ENCODE results near the gene VIPR2.

Gene VIPR2

DNA sequence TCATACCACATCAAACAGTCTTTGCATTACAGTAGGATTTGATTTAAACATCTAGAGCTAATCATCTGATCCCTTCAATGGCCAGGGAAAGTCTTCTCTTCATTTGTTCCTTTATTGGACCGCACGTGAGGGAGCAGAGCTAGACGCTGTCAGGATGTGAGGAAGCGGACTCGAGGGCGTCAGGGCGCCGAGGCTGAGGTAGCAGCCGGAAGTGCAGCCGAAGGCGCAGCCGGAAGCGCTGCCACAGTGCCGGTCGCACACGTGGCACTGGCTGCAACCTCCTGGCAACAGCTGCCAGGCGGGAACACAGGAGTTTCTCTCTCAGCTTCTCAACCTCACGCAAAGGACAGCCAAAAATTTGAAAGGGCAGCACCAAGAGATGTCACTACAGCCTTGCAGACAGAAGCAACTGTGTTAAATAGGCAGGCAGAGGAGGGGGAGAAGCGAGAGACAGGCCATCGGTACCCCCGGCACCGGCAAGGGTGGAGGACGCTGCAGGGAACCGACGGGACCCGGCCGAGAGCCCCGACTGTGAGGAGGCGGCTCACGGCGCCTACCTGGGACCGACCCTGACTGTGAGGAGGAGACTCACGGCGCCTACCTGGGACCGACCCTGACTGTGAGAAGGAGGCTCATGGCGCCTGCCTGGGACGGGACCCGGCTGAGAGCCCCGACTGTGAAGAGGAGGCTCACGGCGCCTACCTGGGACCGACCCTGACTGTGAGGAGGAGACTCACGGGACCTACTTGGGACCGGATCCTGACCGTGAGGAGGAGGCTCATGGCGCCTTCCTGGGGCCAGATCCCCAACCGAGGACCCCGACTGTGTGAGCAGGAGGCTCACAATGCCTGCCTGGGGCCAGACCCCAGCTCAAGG lies 32.3 kb downstream of the VIPR2 start:
- TF ChIP-seq, protein P1, sequence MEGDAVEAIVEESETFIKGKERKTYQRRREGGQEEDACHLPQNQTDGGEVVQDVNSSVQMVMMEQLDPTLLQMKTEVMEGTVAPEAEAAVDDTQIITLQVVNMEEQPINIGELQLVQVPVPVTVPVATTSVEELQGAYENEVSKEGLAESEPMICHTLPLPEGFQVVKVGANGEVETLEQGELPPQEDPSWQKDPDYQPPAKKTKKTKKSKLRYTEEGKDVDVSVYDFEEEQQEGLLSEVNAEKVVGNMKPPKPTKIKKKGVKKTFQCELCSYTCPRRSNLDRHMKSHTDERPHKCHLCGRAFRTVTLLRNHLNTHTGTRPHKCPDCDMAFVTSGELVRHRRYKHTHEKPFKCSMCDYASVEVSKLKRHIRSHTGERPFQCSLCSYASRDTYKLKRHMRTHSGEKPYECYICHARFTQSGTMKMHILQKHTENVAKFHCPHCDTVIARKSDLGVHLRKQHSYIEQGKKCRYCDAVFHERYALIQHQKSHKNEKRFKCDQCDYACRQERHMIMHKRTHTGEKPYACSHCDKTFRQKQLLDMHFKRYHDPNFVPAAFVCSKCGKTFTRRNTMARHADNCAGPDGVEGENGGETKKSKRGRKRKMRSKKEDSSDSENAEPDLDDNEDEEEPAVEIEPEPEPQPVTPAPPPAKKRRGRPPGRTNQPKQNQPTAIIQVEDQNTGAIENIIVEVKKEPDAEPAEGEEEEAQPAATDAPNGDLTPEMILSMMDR (IDR thresholded peaks at IDR 0.05; ENCODE audit: low read length, missing control alignments), result no peak
- H3K4me3 ChIP-seq (replicated peaks; ENCODE audit: low read depth, low read length), result no peak overlapping the region
- DNase-seq (ENCODE audit: low read depth), result no peak

DNA sequence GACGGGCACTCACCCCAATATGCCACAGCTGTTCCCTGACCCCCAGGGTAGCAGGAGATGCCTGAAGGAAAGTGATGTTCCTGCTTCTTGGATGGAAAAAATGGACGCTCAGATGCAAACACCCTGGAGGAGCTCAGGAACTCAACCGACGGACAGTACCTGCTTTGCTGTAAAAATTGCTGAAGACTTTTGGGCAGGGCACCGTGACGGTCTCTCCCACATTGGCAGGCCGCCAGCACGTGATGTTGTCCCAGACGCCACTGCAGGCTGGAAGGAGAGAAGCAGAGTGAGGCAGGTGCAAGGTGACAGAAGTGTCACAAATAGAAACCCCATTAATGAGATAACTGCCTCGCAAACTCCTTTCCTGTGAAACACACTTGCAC lies 35.0 kb downstream of the VIPR2 start:
- no peak overlapping the region for H3K4me3 ChIP-seq (replicated peaks; ENCODE audit: low read depth, low read length)
- no peak for DNase-seq (ENCODE audit: low read depth)
- TF ChIP-seq, protein P1 (IDR thresholded peaks at IDR 0.05; ENCODE audit: low read length, missing control alignments), result no peak

DNA sequence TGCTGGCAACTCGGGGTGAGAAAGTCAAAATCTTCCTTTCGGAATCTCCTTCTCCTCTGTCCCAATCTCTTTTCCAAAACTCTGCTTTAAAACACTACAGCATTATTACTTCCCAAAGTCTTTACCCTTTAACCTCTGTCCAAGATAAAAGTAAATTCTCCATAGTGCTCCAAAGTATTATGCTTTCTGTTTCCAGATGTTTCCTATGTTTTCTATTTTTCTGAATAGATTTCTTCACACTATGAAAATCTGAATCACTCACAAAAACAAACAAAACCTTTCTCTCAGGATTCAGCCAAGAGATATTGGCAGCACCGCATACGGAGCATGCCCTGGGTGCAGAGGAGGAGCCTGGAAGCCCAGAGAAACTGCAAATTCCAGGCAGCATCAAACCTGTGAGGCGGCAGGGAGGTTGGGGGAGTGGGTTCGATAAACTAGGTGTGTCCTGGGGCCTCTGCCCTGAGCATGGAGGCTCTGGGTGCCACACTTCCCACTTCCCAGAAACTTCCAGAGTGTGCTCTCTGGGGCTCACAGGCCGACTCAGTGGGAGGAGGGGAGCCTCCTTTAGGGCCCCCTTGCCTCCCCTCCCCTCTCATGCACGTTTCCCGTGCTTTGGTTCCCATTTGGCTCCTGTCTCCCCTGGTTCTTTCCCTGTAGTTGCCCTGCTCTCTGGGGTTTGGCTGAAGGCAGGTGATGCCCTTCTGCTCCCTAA lies 35.6 kb downstream of the VIPR2 start:
- TF ChIP-seq, protein P1 (IDR thresholded peaks at IDR 0.05; ENCODE audit: low read length, missing control alignments), result no peak
- no peak overlapping the region for H3K4me3 ChIP-seq (replicated peaks; ENCODE audit: low read depth, low read length)
- DNase-seq (ENCODE audit: low read depth), result no peak

DNA sequence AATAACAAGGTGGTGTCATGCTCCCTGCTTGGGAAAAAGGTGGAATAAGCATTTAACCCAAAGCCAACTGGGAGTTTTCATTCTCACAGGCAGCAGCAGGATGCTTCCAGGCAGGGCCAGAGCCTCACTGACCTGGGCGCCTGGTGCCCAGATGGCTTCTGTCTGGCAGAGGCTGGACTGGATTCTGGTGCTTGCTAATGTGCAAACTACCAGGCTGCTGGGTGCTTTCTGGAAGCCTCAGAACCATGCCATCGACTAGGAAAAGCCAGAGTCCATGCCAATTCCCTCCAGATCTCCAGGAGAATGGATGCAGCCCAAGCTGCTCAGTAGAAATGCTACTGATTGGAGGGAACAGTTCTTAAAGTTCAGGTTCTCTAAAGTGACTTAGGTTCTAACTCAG lies 36.2 kb downstream of the VIPR2 start:
- no peak for DNase-seq (ENCODE audit: low read depth)
- no peak overlapping the region for H3K4me3 ChIP-seq (replicated peaks; ENCODE audit: low read depth, low read length)
- TF ChIP-seq, protein P1 (IDR thresholded peaks at IDR 0.05; ENCODE audit: low read length, missing control alignments), result no peak

DNA sequence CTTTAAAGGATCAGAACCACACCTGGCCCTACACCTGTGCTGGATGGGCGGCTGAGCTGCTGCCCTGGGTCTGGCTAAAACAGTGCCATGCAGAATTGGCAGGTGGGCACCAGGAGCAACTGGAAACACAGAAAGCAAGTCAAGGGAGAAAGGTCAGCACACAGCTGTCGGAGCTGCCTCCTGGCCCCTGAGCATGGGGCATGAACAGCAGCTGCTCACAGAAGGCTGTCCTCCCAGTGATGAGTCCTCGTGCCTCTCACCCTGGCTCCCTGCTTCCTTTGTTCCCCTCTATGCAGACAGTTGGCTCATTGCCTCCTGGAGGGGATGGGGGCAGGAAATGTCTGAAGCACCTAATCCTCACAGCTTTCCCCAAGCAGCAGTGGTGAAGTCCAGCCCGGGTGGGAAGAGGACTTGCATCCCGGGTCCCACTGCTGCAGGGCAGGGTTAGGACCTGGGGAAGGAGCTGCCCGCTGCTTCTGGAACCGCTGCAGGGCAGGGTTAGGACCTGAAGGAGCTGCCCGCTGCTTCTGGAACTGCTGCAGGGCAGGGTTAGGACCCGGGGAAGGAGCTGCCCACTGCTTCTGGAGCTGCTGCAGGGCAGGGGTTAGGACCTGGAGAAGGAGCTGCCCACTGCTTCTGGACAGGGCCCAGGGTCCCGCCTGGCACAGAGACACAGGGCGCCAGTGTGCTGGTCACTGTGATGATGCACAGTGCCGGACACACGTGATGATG lies 37.3 kb downstream of the VIPR2 start:
- TF ChIP-seq, protein P1 (IDR thresholded peaks at IDR 0.05; ENCODE audit: low read length, missing control alignments), result no peak
- no peak for DNase-seq (ENCODE audit: low read depth)
- no peak overlapping the region for H3K4me3 ChIP-seq (replicated peaks; ENCODE audit: low read depth, low read length)

DNA sequence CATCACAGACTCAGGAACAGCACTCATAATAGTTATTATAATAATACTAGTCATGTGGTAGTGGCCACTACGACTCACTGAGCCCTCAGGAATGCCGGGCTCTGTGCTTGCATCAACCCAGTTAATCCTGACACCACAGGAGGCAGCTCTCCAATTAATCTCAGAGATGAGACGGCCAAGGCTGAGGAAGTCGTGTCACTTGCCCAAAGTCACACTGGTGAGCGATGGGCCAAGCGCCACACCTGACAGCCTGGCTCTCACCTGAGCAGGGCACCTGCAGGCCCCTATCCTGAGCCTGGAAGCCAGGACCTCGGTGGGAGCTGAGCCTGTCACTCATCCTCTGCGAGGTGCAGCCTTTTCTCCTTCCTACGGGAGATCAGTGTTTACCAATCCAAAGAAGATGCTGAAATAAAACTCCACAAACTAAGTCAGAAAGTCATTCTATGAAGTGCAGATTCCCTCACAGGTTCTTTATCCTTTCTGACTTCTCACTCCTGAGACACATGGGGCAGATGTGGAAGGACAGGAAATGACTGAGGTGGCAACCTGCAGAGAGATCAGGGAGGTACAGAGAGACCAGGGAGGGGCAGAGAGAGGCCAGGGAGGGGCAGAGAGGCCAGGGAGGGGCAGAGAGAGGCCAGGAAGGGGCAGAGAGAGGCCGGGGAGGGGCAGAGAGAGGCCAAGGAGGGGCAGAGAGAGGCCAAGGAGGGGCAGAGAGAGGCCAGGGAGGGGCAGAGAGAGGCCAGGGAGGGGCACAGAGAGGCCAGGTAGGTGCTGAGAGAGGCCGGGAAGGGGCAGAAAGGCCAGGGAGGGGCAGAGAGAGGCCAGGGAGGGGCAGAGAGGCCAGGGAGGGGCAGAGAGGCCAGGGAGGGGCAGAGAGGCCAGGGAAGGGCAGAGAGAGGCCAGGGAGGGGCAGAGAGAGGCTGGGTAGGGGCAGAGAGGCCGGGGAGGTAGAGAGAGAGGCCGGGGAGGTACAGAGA lies 38.5 kb downstream of the VIPR2 start:
- no peak for DNase-seq (ENCODE audit: low read depth)
- H3K4me3 ChIP-seq (replicated peaks; ENCODE audit: low read depth, low read length), result no peak overlapping the region
- TF ChIP-seq, protein P1 (IDR thresholded peaks at IDR 0.05; ENCODE audit: low read length, missing control alignments), result no peak

Measured in fibroblast of pulmonary artery (primary cell).